Fibroblast of the aortic adventitia (primary cell): ENCODE measurements around the gene AAMP. TPM values are rescaled to one million over a fixed set of nuclear protein-coding genes. Genes with fewer than 3 reads are reported as not detected.

Experiments
- DNase-seq: peaks from one replicate; pipeline ENCODE4 v3.0.0-alpha.2; 2010; ENCODE audit warnings: low read depth
- H3K4me3 ChIP-seq: 2 replicates; pipeline ENCODE4 v1.5.1; 2011; ENCODE audit warnings: low read depth, mild to moderate bottlenecking, control low read depth, low read length, moderate library complexity
- CTCF ChIP-seq: IDR thresholded peaks from 2 replicates; pipeline ENCODE4 v1.5.1; 2011; ENCODE audit warnings: mild to moderate bottlenecking, low read length, control low read depth, inconsistent platforms; ENCODE audit not compliant: insufficient read depth
- total RNA-seq: library from RNA; depleted of rRNA; stranded (reverse); fragments of >200 nt; gene quantifications from 2 replicates; pipeline ENCODE4 v1.2.3, GENCODE V29; 2012; ENCODE audit warnings: low replicate concordance

The AAMP gene
- total RNA-seq, 1 donor: 64.4 TPM

- DNase-seq: no peak
- no peak for TF ChIP-seq CTCF
- H3K4me3 ChIP-seq: no peak overlapping the region
Observed at GRCh38 chr2:218256612-218257350, 13.2 kb downstream of the AAMP start.

- no peak for DNase-seq
- TF ChIP-seq CTCF: no peak
Observed at GRCh38 chr2:218255446-218255845, 14.5 kb downstream of the AAMP start.

DNA sequence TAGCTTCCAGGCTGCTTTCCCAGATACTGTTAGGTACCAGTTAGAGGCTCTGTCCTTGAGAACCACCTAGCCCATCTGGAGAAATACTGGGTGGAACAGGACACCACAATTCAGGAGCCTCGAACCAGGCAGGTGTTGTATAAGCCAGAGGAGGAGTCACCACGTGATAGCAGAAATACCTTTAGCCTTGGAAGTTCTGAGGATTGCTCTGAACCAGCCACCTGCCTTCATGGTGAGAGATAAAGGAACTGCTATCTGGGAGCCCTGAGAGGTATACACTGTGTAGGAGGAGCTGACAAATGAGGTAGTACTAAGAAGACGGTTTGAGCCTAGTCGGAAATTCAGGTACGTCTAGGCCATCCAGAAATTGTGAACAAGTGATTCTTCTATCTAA is 16.7 kb downstream of the AAMP start:
- DNase-seq: no peak
- TF ChIP-seq CTCF: no peak
- H3K4me3 ChIP-seq: no peak overlapping the region

More at GRCh38 chr2:218255446-218255845, 14.5 kb downstream of the AAMP start:
- H3K4me3 ChIP-seq: no peak overlapping the region

DNA sequence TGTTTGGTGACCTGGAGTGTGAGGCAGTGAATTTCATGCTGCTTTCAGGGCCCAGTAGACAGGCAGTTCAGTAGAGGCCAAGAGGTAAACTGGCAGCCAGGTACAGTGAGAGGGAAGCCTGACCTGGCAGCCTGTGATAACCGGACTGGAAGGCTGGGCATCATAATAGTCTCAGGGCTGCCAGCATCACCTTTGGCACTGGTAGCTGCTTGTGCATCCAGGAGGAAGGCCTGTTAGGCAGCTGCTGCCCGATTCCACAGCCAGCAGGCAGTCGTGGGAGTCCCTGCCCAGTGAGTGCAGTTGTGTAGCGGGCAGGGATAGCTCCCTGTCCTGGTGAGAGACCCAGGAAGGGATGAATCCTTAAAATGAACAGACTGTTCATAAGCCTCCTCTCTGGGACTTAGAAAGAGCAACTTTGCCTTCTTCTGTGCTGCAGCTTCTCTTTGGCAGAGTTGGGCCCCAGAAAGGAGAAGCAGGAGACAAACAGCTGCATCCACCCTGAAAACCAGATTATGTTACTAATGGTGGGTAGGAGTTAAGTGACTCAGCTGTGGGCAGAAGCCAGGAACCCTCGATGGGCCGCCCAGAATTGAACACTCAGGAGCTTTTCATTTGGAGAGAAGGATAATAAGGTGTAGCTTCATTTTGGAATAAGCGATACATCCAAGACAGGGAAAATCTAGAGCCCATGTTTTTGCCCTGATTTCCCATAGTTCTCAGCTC is 17.3 kb downstream of the AAMP start:
- no peak overlapping the region for H3K4me3 ChIP-seq
- TF ChIP-seq CTCF: no peak
- peak; percentile 35 for DNase-seq

GRCh38 chr2:218249691-218250090 is 20.2 kb downstream of the AAMP start:
- DNase-seq: no peak
- TF ChIP-seq CTCF: no peak
- H3K4me3 ChIP-seq: no peak overlapping the region

DNA sequence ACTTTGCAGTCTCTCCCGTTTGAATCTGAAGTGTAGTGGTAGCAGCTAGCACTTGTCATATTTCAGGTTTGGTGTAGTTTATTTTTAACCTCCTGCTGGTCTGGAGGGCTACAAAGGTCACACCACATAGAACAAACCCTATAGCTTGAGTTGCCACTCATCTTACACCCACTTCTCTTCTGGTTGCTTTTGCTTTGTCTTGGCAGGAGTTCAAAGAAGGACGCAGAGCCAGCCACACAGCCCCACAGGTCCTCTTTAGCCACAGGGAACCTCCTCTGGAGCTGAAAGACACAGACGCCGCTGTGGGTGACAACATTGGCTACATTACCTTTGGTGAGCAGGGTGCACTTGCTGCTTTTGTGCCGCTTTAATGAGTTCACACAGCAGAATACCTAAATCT is 24.7 kb downstream of the AAMP start:
- TF ChIP-seq CTCF: no peak
- no peak overlapping the region for H3K4me3 ChIP-seq
- no peak for DNase-seq
